SIG-M5 treated with dmso at 0.1 percent for 504 hours (cell line): ENCODE results near the gene CPNE5.
A peak's percentile ranks its signal among the peaks of the same experiment; 100 is the strongest.

Experiments used
- DNase-seq: peaks from one replicate; lab custom pipeline; 2025; ENCODE audit not compliant: unreplicated experiment; lab: John Stamatoyannopoulos, UW

Gene CPNE5

GRCh38 chr6:36838896-36839748 lies at the start of gene CPNE5:
TSS of gene CPNE5 (minus strand) at chr6:36839444. CDS start at chr6:36839377, 67 bp downstream.
- no peak for DNase-seq

- no peak for DNase-seq
These were observed 48.9 kb upstream of the CPNE5 start for GRCh38 chr6:36888115-36888643.

- DNase-seq = no peak
These were observed 47.8 kb upstream of the CPNE5 start for GRCh38 chr6:36886950-36887618.

GRCh38 chr6:36885461-36886401 lies 46.5 kb upstream of the CPNE5 start, which contains the start of gene C6orf89:
TSS of gene C6orf89 (plus strand) at chr6:36885952. CDS start at chr6:36899445, 13,493 bp downstream.
- peak; percentile 97 for DNase-seq

GRCh38 chr6:36884610-36885009 lies 45.4 kb upstream of the CPNE5 start:
- DNase-seq = no peak

GRCh38 chr6:36875250-36875633 lies 36.0 kb upstream of the CPNE5 start:
- DNase-seq = no peak

GRCh38 chr6:36874443-36875249 lies 35.4 kb upstream of the CPNE5 start, which contains the start of gene PPIL1:
TSS of gene PPIL1 (minus strand) at chr6:36874803. CDS start at chr6:36874772, 31 bp downstream.
- DNase-seq = peak; percentile 86

- no peak for DNase-seq
These were observed 34.6 kb upstream of the CPNE5 start for GRCh38 chr6:36873612-36874442.

GRCh38 chr6:36873115-36873514 lies 33.9 kb upstream of the CPNE5 start:
- no peak for DNase-seq

- DNase-seq = no peak
These were observed 32.4 kb upstream of the CPNE5 start for GRCh38 chr6:36871686-36872085.

GRCh38 chr6:36867471-36868224 lies 28.4 kb upstream of the CPNE5 start:
- DNase-seq = no peak

GRCh38 chr6:36865835-36866234 lies 26.6 kb upstream of the CPNE5 start:
- no peak for DNase-seq

GRCh38 chr6:36863670-36864540 lies 24.7 kb upstream of the CPNE5 start:
- no peak for DNase-seq

GRCh38 chr6:36862848-36863382 lies 23.7 kb upstream of the CPNE5 start:
- no peak for DNase-seq

GRCh38 chr6:36862164-36862847 lies 23.1 kb upstream of the CPNE5 start:
- DNase-seq = no peak

- no peak for DNase-seq
These were observed 20.9 kb upstream of the CPNE5 start for GRCh38 chr6:36860126-36860525.
